ENCODE measurements around the gene ABCC3.
"Not testable (repeated sequence)": the region's sequence is repeated elsewhere in the genome, so short reads cannot be mapped to it uniquely, and the experiment has no call there.

Gene ABCC3

DNA sequence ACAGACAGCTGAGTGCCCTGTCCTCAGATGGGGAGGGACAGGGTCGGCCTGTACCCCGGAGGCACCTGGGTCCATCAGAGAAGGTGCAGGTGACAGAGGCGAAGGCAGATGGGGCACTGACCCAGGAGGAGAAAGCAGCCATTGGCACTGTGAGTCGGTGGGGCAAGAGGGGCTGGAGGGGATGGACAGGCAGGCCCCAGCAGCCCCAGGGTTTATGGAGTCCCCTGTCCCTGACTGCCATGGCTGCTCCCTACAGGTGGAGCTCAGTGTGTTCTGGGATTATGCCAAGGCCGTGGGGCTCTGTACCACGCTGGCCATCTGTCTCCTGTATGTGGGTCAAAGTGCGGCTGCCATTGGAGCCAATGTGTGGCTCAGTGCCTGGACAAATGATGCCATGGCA is 40.9 kb downstream of the ABCC3 start:
- Histone ChIP-seq H3K27ac (no peak overlapping the region), H3K4me3 (no peak overlapping the region)
- TF ChIP-seq, protein P1, sequence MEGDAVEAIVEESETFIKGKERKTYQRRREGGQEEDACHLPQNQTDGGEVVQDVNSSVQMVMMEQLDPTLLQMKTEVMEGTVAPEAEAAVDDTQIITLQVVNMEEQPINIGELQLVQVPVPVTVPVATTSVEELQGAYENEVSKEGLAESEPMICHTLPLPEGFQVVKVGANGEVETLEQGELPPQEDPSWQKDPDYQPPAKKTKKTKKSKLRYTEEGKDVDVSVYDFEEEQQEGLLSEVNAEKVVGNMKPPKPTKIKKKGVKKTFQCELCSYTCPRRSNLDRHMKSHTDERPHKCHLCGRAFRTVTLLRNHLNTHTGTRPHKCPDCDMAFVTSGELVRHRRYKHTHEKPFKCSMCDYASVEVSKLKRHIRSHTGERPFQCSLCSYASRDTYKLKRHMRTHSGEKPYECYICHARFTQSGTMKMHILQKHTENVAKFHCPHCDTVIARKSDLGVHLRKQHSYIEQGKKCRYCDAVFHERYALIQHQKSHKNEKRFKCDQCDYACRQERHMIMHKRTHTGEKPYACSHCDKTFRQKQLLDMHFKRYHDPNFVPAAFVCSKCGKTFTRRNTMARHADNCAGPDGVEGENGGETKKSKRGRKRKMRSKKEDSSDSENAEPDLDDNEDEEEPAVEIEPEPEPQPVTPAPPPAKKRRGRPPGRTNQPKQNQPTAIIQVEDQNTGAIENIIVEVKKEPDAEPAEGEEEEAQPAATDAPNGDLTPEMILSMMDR (IDR thresholded peaks at IDR 0.05), result no peak
- no peak for DNase-seq (ENCODE audit: low spot score)

DNA sequence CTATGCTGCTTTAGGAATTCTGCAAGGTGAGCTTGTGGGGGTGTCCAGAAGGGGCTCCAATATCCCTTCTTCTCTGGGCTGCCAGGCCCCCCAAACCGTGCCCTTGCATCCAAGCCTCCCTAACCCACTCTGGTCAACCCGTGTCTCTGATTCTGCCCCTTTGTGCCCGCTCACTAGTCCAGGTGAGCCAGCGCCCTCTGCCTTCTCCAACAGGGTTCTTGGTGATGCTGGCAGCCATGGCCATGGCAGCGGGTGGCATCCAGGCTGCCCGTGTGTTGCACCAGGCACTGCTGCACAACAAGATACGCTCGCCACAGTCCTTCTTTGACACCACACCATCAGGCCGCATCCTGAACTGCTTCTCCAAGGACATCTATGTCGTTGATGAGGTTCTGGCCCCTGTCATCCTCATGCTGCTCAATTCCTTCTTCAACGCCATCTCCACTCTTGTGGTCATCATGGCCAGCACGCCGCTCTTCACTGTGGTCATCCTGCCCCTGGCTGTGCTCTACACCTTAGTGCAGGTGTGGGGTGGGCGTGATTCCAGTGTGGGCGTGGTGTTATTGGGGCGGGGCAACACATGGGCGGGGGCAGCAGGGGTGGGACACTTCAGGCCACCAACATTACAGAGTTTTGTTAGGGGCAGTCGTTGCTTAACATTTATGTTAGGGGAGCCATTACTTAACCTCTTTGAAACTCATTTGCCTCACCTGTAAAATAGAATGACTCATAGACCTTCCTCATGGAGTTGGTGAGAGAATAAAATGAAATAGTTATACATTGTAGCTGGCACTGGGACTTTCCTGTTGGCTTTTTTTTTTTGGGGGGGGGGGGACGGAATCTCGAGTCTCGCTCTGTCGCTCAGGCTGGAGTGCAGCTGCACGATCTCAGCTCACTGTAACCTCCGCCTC is 41.6 kb downstream of the ABCC3 start:
- H3K27ac ChIP-seq, result no peak overlapping the region
- peak; percentile 2 for DNase-seq (ENCODE audit: low spot score)

DNA sequence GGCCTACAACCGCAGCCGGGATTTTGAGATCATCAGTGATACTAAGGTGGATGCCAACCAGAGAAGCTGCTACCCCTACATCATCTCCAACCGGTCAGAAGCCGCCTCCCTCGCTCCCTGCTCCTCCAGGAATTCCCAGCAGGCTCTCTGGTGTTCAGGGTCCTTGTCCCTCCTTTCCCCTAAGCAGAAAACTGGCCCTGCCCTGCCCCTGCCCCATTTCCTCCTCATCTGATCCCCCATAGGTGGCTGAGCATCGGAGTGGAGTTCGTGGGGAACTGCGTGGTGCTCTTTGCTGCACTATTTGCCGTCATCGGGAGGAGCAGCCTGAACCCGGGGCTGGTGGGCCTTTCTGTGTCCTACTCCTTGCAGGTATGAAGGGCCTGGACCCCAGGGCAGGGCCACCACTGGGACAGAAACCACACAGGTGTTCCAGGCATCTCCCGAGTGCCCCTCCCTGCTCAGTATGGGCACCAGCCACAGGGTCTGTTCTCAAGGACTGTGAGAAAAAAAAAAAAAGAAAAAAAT is 43.2 kb downstream of the ABCC3 start:
- H3K27ac ChIP-seq, result no peak overlapping the region
- TF ChIP-seq, protein P1 (IDR thresholded peaks at IDR 0.05), result no peak
- DNase-seq (ENCODE audit: low spot score), result no peak
- H3K4me3 ChIP-seq, result no peak overlapping the region

More for the DNA sequence above, 41.6 kb downstream of the ABCC3 start:
- H3K4me3 ChIP-seq, result no peak overlapping the region
- TF ChIP-seq, protein P1 (IDR thresholded peaks at IDR 0.05), result no peak

DNA sequence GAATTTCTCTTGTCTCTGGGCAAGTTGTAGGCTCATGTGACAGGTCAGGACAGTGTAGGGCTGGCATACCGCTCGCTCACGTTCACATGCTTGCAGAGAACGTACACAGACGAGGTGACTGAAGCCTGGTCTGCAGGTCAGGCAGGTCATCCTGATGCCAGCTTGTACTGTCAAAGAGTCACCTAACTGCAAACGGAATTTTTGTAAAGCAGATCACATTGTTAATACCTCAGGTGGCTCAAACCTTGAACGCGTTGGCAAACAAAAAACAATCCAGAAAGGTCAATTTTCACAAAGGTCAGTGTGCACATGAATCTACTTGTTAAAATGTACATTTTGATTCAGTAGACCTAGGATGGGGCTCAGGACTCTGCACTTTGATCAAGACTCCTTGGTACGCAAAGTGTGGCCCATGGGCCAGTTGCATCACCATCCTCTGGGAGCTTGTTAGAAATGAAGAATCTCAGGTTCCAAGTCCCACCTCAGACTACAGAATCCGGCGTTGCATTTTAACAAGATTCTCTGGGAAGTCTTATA is 44.4 kb downstream of the ABCC3 start:
- no peak for DNase-seq (ENCODE audit: low spot score)
- H3K27ac ChIP-seq, result no peak overlapping the region
- TF ChIP-seq, protein P1 (IDR thresholded peaks at IDR 0.05), result no peak
- H3K4me3 ChIP-seq, result no peak overlapping the region

DNA sequence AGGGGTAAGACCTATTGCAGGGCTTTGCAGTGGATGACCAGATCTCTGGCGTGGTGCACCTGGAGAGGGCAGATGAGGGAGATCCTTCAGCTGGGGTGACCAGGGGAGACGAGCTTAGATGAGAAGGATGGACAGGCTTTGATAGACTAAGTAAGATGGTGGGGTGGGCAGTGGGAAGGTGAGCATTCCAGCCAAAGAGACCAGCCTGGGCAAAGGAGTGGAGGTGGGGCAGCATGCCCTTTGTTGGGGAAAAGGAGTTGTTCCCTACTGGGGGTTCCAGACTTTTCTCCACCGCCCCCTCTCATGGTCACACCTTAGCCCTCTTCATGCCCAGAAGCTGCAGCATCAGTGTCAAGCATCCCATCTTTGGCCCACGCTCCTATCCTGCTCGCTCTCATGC is 45.4 kb downstream of the ABCC3 start:
- H3K27ac ChIP-seq, result no peak overlapping the region
- DNase-seq (ENCODE audit: low spot score), result no peak
- TF ChIP-seq, protein P1 (IDR thresholded peaks at IDR 0.05), result no peak
- H3K4me3 ChIP-seq, result no peak overlapping the region

DNA sequence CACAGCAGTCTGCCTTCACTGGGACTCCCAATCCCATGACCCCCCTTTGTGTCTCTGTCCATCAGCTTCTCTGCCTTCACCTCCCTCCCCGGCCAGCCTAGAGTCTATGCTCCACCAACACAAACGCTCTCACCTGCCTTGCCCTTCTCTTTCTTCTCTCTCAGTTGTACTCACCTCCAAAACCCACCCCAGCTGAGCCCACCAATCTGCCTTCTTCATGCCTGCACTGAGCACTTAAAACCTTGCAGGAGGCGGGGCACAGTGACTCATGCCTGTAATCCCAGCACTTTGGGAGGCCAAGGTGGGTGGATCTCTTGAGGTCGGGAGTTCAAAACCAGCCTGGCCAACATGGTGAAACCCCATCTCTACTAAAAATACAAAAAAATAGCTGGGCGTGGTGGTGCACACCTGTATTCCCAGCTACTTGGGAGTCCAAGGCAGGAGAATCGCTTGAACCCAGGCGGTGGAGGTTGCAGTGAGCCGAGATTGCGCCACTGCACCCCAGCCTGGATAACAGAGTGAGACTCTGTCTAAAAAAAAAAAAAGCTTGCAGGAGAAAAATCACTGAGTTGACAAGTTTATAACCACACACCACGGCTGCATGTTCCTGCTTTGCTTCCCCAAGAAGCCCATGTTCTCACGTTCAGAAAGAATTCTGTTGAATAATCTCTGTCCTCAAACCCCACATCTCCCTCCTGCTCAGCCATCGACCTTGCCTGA is 46.0 kb downstream of the ABCC3 start:
- not testable (repeated sequence) for DNase-seq (ENCODE audit: low spot score); H3K27ac ChIP-seq; H3K4me3 ChIP-seq
